ENCODE results near the gene FAM168A.

Gene FAM168A

GRCh38 chr11:73398132-73398526, 199.8 kb downstream of the FAM168A start:
- DNase-seq, result no peak

GRCh38 chr11:73397468-73398131, 200.3 kb downstream of the FAM168A start:
- no peak for DNase-seq

- DNase-seq, result no peak
Measured at GRCh38 chr11:73396985-73397384, 200.9 kb downstream of the FAM168A start.

- no peak for DNase-seq
Measured at GRCh38 chr11:73396251-73396930, 201.5 kb downstream of the FAM168A start.

GRCh38 chr11:73395297-73396208, 202.4 kb downstream of the FAM168A start:
- no peak for DNase-seq

GRCh38 chr11:73394416-73395296, 203.3 kb downstream of the FAM168A start:
- no peak for DNase-seq

- peak; percentile 65 for DNase-seq
Measured at GRCh38 chr11:73393479-73394415, 204.2 kb downstream of the FAM168A start.

GRCh38 chr11:73393011-73393380, 204.9 kb downstream of the FAM168A start:
- DNase-seq, result no peak

GRCh38 chr11:73392108-73393010, 205.6 kb downstream of the FAM168A start:
- DNase-seq, result no peak

- DNase-seq, result no peak
Measured at GRCh38 chr11:73391665-73392064, 206.2 kb downstream of the FAM168A start.

- no peak for DNase-seq
Measured at GRCh38 chr11:73390601-73391565, 207.0 kb downstream of the FAM168A start.

GRCh38 chr11:73389916-73390315, 208.0 kb downstream of the FAM168A start:
- no peak for DNase-seq

GRCh38 chr11:73389134-73389525, 208.8 kb downstream of the FAM168A start:
- DNase-seq, result no peak

- no peak for DNase-seq
Measured at GRCh38 chr11:73388265-73389133, 209.4 kb downstream of the FAM168A start.

GRCh38 chr11:73387594-73388264, 210.2 kb downstream of the FAM168A start:
- no peak for DNase-seq

GRCh38 chr11:73386546-73386945, 211.4 kb downstream of the FAM168A start:
- DNase-seq, result no peak

- no peak for DNase-seq
Measured at GRCh38 chr11:73386016-73386415, 211.9 kb downstream of the FAM168A start.
